Stimulated activated CD4-positive, alpha-beta T cell treated with anti-CD3 and anti-CD28 coated beads, TNF-alpha, amount 100 ng/mL, for 48 hours (primary cell): ENCODE results near the gene SMCHD1.
"Not testable (repeated sequence)": the region's sequence is repeated elsewhere in the genome, so short reads cannot be mapped to it uniquely, and the experiment has no call there.

Experiments used
- DNase-seq, 3 donors: peaks; one replicate each; pipeline ENCODE4 v3.0.0-alpha.2; 2020; ENCODE audit warnings: low read depth in 3 of 3

SMCHD1 gene

GRCh38 chr18:2716394-2717326, 61.1 kb downstream of the SMCHD1 start:
- DNase-seq, result no peak

- no peak for DNase-seq
These were observed 61.9 kb downstream of the SMCHD1 start for GRCh38 chr18:2717407-2717806.

GRCh38 chr18:2719040-2719439, 63.5 kb downstream of the SMCHD1 start:
- DNase-seq, result no peak

- no peak for DNase-seq
These were observed 67.7 kb downstream of the SMCHD1 start for GRCh38 chr18:2723207-2723606.

GRCh38 chr18:2729757-2730156, 74.2 kb downstream of the SMCHD1 start:
- no peak for DNase-seq

- no peak for DNase-seq
These were observed 81.3 kb downstream of the SMCHD1 start for GRCh38 chr18:2736823-2737222.

GRCh38 chr18:2740082-2740481, 84.6 kb downstream of the SMCHD1 start:
- DNase-seq, result not testable (repeated sequence)

- no peak for DNase-seq
These were observed 90.7 kb downstream of the SMCHD1 start for GRCh38 chr18:2746274-2746673.

GRCh38 chr18:2758309-2758708, 102.8 kb downstream of the SMCHD1 start:
- DNase-seq, result no peak

- DNase-seq, result no peak
These were observed 119.1 kb downstream of the SMCHD1 start for GRCh38 chr18:2774669-2775068.

GRCh38 chr18:2776601-2777000, 121.1 kb downstream of the SMCHD1 start:
- no peak for DNase-seq

- no peak for DNase-seq
These were observed 121.7 kb downstream of the SMCHD1 start for GRCh38 chr18:2777241-2777640.

- no peak for DNase-seq
These were observed 125.2 kb downstream of the SMCHD1 start for GRCh38 chr18:2780750-2781149.

GRCh38 chr18:2787225-2787624, 131.7 kb downstream of the SMCHD1 start:
- DNase-seq, result no peak

GRCh38 chr18:2792395-2792794, 136.9 kb downstream of the SMCHD1 start:
- DNase-seq, result no peak

GRCh38 chr18:2794159-2794558, 138.6 kb downstream of the SMCHD1 start:
- no peak for DNase-seq

GRCh38 chr18:2797951-2798350, 142.4 kb downstream of the SMCHD1 start:
- no peak for DNase-seq

- no peak for DNase-seq
These were observed 143.8 kb downstream of the SMCHD1 start for GRCh38 chr18:2799369-2799768.

GRCh38 chr18:2805970-2806943, 150.7 kb downstream of the SMCHD1 start:
- DNase-seq, result no peak

- DNase-seq, result not testable (repeated sequence)
These were observed 153.1 kb downstream of the SMCHD1 start for GRCh38 chr18:2808640-2809039.

- DNase-seq, result not testable (repeated sequence)
These were observed 154.2 kb downstream of the SMCHD1 start for GRCh38 chr18:2809666-2810183.

GRCh38 chr18:2811416-2811815, 155.9 kb downstream of the SMCHD1 start:
- no peak for DNase-seq
